ENCODE measurements around the gene SIK2.

DNA sequence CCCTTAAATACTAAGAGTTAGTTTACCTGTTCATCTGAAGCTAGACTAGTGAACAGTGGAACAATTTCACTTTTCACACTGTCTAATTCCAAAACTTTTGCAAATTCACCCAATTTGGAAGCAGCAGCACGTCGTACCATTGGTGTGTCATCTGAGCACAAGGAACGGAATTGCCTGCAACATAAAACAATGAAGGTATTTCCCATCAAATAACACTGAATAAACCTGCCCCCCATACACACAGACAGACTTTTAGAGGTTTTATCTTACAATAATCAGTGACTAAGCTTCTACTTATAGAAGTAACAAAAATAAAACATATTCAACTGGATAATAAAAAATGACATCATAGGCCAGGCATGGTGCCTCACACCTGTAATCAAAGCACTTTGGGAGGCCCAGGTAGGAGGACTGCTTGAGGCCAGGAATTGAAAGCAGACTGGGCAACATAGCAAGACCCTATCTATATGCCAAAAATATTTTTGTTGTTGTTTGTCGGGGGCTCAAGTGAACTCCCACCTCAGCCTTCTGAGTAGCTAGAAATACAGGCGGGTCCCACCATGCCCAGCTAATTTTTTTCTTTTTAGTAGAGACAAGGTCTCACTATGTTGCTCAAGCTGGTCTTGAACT, 157.6 kb downstream of the SIK2 start:
- TF ChIP-seq, protein P1, sequence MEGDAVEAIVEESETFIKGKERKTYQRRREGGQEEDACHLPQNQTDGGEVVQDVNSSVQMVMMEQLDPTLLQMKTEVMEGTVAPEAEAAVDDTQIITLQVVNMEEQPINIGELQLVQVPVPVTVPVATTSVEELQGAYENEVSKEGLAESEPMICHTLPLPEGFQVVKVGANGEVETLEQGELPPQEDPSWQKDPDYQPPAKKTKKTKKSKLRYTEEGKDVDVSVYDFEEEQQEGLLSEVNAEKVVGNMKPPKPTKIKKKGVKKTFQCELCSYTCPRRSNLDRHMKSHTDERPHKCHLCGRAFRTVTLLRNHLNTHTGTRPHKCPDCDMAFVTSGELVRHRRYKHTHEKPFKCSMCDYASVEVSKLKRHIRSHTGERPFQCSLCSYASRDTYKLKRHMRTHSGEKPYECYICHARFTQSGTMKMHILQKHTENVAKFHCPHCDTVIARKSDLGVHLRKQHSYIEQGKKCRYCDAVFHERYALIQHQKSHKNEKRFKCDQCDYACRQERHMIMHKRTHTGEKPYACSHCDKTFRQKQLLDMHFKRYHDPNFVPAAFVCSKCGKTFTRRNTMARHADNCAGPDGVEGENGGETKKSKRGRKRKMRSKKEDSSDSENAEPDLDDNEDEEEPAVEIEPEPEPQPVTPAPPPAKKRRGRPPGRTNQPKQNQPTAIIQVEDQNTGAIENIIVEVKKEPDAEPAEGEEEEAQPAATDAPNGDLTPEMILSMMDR (IDR thresholded peaks at IDR 0.05), result no peak
- no peak for TF ChIP-seq EP300 (IDR thresholded peaks at IDR 0.05; ENCODE audit: low read depth)
